Activated B cell treated with CpG ODN at 0.5 μM for 24 hours (primary cell): Measurements from ENCODE around the gene AGAP1. TPM values are rescaled to one million over a fixed set of nuclear protein-coding genes. Genes with fewer than 3 reads are reported as not detected.

ENCODE experiments used
- ATAC-seq: fragments of 200-7000 bp; cut with Tn5 transposase; one replicate; pipeline ENCODE4 v1.10.0; 2021; ENCODE audit warnings: low read depth, mild to moderate bottlenecking, moderate library complexity
- CTCF ChIA-PET: fragments of 350-600 bp; sonication (Branson Sonifier 250); formaldehyde crosslinking; loops from one replicate; lab custom pipeline; 2021; ENCODE audit warnings: antibody characterized with exemption; lab: Charles Lee
- POLR2A ChIA-PET: fragments of 350-600 bp; sonication (Branson Sonifier 250); formaldehyde crosslinking; loops from one replicate; lab custom pipeline; 2021; ENCODE audit warnings: antibody characterized with exemption; lab: Charles Lee
- DNase-seq: peaks from one replicate; pipeline ENCODE4 v3.0.0; 2022
- H3K27ac Mint-ChIP-seq: one replicate; pipeline ENCODE4 v1.8.0; 2020; ENCODE audit warnings: mixed read lengths
- H3K27me3 Mint-ChIP-seq: one replicate; pipeline ENCODE4 v1.8.0; 2021; ENCODE audit warnings: mixed read lengths
- H3K36me3 Mint-ChIP-seq: one replicate; pipeline ENCODE4 v1.8.0; 2021; ENCODE audit warnings: low read depth, mixed read lengths
- H3K4me1 Mint-ChIP-seq: one replicate; pipeline ENCODE4 v1.8.0; 2021; ENCODE audit warnings: mixed read lengths
- H3K4me3 Mint-ChIP-seq: one replicate; pipeline ENCODE4 v1.8.0; 2020; ENCODE audit warnings: mild to moderate bottlenecking, mixed read lengths
- H3K9me3 Mint-ChIP-seq: one replicate; pipeline ENCODE4 v1.8.0; 2020; ENCODE audit warnings: mixed read lengths
- CTCF ChIP-seq: fragments of 200-600 bp; IDR thresholded peaks from one replicate; pipeline ENCODE4 v1.8.0; 2022; ENCODE audit warnings: antibody characterized with exemption, mild to moderate bottlenecking
- intact Hi-C: fragments of 100-400 bp; cut with micrococcal nuclease; formaldehyde crosslinking; loops from one replicate; pipeline ENCODE4 v1.15.1; 2024
- total RNA-seq: library from RNA; stranded (reverse); gene quantifications from 2 replicates; pipeline ENCODE4 v1.2.3, GENCODE V29; 2022

The AGAP1 gene
- total RNA-seq, 1 donor from 2014 or later: not detected

GRCh38 chr2:235802542-235802941 lies 308.7 kb downstream of the AGAP1 start:
- ATAC-seq (no peak), DNase-seq (no peak)
- Mint-ChIP-seq H3K27me3 (peaks cover 2% of the 10 kb centered on the region), H3K36me3 (no peaks in the 10 kb centered on the region), H3K9me3 (no peaks in the 10 kb centered on the region), H3K4me1 (no peaks in the 10 kb centered on the region), H3K27ac (no peak overlapping the region), H3K4me3 (no peak overlapping the region)
- ChIA-PET POLR2A (no interaction called here), CTCF (no interaction called here)
- no peak for TF ChIP-seq CTCF
- intact Hi-C loops: no loop called here

- DNase-seq (no peak), ATAC-seq (no peak)
- Mint-ChIP-seq H3K27ac (no peak overlapping the region), H3K4me1 (no peaks in the 10 kb centered on the region), H3K27me3 (peaks cover 2% of the 10 kb centered on the region), H3K36me3 (no peaks in the 10 kb centered on the region), H3K9me3 (no peaks in the 10 kb centered on the region), H3K4me3 (no peak overlapping the region)
- CTCF ChIA-PET: no interaction called here
- POLR2A ChIA-PET: no interaction called here
- intact Hi-C loops: no loop called here
- TF ChIP-seq CTCF: no peak
Observed at GRCh38 chr2:235803028-235803427, 309.2 kb downstream of the AGAP1 start.

DNA sequence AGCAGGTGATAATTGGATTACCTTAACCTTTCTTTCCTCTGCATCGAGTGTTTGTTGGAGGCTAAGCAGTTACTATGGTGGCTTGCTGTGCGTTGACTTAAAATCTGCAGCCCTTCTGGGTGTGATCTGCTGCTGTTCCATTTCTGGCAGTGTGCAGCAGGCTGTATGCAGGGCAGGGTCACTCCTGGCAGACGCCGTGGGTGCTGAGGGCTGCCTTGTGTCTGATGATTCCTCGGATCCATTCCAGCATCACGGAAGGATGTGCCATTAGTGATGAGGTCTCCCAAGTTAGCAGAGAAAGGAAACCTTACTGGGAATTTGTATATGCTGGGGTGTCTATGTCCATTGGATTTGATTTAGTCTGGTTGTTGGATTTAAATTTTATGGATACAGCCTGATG lies 310.8 kb downstream of the AGAP1 start:
- H3K27ac Mint-ChIP-seq: no peak overlapping the region
- no peaks in the 10 kb centered on the region for H3K36me3 Mint-ChIP-seq
- no peaks in the 10 kb centered on the region for H3K4me1 Mint-ChIP-seq
- POLR2A ChIA-PET: no interaction called here
- no peak for DNase-seq
- no peak for ATAC-seq
- CTCF ChIA-PET: no interaction called here
- no peaks in the 10 kb centered on the region for H3K9me3 Mint-ChIP-seq
- TF ChIP-seq CTCF: no peak
- no peak overlapping the region for H3K4me3 Mint-ChIP-seq
- intact Hi-C loops: no loop called here
- peaks cover 2% of the 10 kb centered on the region for H3K27me3 Mint-ChIP-seq

GRCh38 chr2:235806986-235807750 lies 313.3 kb downstream of the AGAP1 start:
- CTCF ChIA-PET: no interaction called here
- no peak for DNase-seq
- ATAC-seq: no peak
- H3K4me3 Mint-ChIP-seq: no peak overlapping the region
- POLR2A ChIA-PET: no interaction called here
- intact Hi-C loops: no loop called here
- no peak overlapping the region for H3K27ac Mint-ChIP-seq
- H3K36me3 Mint-ChIP-seq: no peaks in the 10 kb centered on the region
- H3K4me1 Mint-ChIP-seq: no peaks in the 10 kb centered on the region
- peaks cover 2% of the 10 kb centered on the region for H3K27me3 Mint-ChIP-seq
- H3K9me3 Mint-ChIP-seq: no peaks in the 10 kb centered on the region
- no peak for TF ChIP-seq CTCF

GRCh38 chr2:235808366-235808765 lies 314.5 kb downstream of the AGAP1 start:
- no peaks in the 10 kb centered on the region for H3K9me3 Mint-ChIP-seq
- CTCF ChIA-PET: no interaction called here
- DNase-seq (no peak), ATAC-seq (no peak)
- H3K27me3 Mint-ChIP-seq: peaks cover 2% of the 10 kb centered on the region
- no peak for TF ChIP-seq CTCF
- POLR2A ChIA-PET: no interaction called here
- H3K4me3 Mint-ChIP-seq: no peak overlapping the region
- H3K27ac Mint-ChIP-seq: no peak overlapping the region
- H3K4me1 Mint-ChIP-seq: no peaks in the 10 kb centered on the region
- H3K36me3 Mint-ChIP-seq: no peaks in the 10 kb centered on the region
- intact Hi-C loops: no loop called here
